Fibroblast of villous mesenchyme (primary cell): ENCODE measurements around the gene YBX3. TPM values are rescaled to one million over a fixed set of nuclear protein-coding genes. Genes with fewer than 3 reads are reported as not detected.

Experiments
- DNase-seq: peaks from one replicate; pipeline ENCODE4 v3.0.0-alpha.2; 2010; ENCODE audit warnings: low read depth
- H3K4me3 ChIP-seq: 2 replicates; pipeline ENCODE4 v1.5.1; 2011; ENCODE audit warnings: low read depth, mild to moderate bottlenecking, low read length
- CTCF ChIP-seq: IDR thresholded peaks from 2 replicates; pipeline ENCODE4 v1.5.1; 2012; ENCODE audit warnings: low read depth, mild to moderate bottlenecking, low read length; ENCODE audit not compliant: insufficient read depth
- total RNA-seq: library from RNA; depleted of rRNA; stranded (reverse); fragments of >200 nt; gene quantifications from 2 replicates; pipeline ENCODE4 v1.2.3, GENCODE V29; 2012

Gene YBX3
- total RNA-seq, 1 donor, result 104 TPM

- no peak for TF ChIP-seq CTCF
- DNase-seq, result peak; percentile 71
- no peak overlapping the region for H3K4me3 ChIP-seq
Measured at GRCh38 chr12:10717410-10717809, 5.7 kb downstream of the YBX3 start.

- DNase-seq, result peak; percentile 98
- no peak for TF ChIP-seq CTCF
- peak overlapping the region; percentile 30 for H3K4me3 ChIP-seq
Measured at GRCh38 chr12:10716704-10717315, 6.3 kb downstream of the YBX3 start.

GRCh38 chr12:10716277-10716676 is 6.8 kb downstream of the YBX3 start:
- peak; percentile 31 for DNase-seq
- no peak for TF ChIP-seq CTCF
- H3K4me3 ChIP-seq, result peak overlapping the region; percentile 30

- no peak overlapping the region for H3K4me3 ChIP-seq
- DNase-seq, result no peak
- TF ChIP-seq CTCF, result no peak
Measured at GRCh38 chr12:10715491-10715890, 7.6 kb downstream of the YBX3 start.

GRCh38 chr12:10709808-10710207 is 13.3 kb downstream of the YBX3 start:
- DNase-seq, result no peak
- no peak for TF ChIP-seq CTCF

GRCh38 chr12:10708862-10709261 is 14.3 kb downstream of the YBX3 start:
- no peak for TF ChIP-seq CTCF
- DNase-seq, result no peak
- no peak overlapping the region for H3K4me3 ChIP-seq

More at GRCh38 chr12:10709808-10710207, 13.3 kb downstream of the YBX3 start:
- H3K4me3 ChIP-seq, result no peak overlapping the region

- no peak overlapping the region for H3K4me3 ChIP-seq
- TF ChIP-seq CTCF, result no peak
- peak; percentile 28 for DNase-seq
Measured at GRCh38 chr12:10705655-10706054, 17.5 kb downstream of the YBX3 start.
